Mesendoderm (in vitro differentiated cells): ENCODE measurements around the gene CDC14B.

Experiments
- DNase-seq: peaks from one replicate; pipeline ENCODE4 v3.0.0; 2013
- H2AK5ac ChIP-seq: 2 replicates; pipeline ENCODE4 v1.6.1; 2013; ENCODE audit warnings: low read length, inconsistent platforms
- H2BK120ac ChIP-seq: 2 replicates; pipeline ENCODE4 v1.6.1; 2013; ENCODE audit warnings: low read depth, mild to moderate bottlenecking, low read length, moderate library complexity, mixed read lengths
- H2BK15ac ChIP-seq: replicated peaks from 2 replicates; pipeline ENCODE4 v1.6.1; 2013; ENCODE audit warnings: low read depth, mild to moderate bottlenecking, moderate library complexity
- H2BK5ac ChIP-seq: 2 replicates; pipeline ENCODE4 v1.6.1; 2013; ENCODE audit warnings: low read length, inconsistent platforms
- H3K18ac ChIP-seq: 2 replicates; pipeline ENCODE4 v1.6.1; 2013; ENCODE audit warnings: mild to moderate bottlenecking, low read length, mixed read lengths
- H3K23ac ChIP-seq: one replicate; pipeline ENCODE4 v1.6.1; 2013; ENCODE audit warnings: low read length
- H3K27ac ChIP-seq: 2 replicates; pipeline ENCODE4 v1.5.1; 2013; ENCODE audit warnings: low read depth, mild to moderate bottlenecking, inconsistent platforms, low read length, moderate library complexity
- H3K27me3 ChIP-seq: 2 replicates; pipeline ENCODE4 v1.6.1; 2013; ENCODE audit warnings: low read length, control low read depth, mild to moderate bottlenecking, inconsistent platforms; ENCODE audit not compliant: insufficient read depth, poor library complexity
- H3K36me3 ChIP-seq: 2 replicates; pipeline ENCODE4 v1.6.1; 2013; ENCODE audit warnings: low read length, inconsistent platforms; ENCODE audit not compliant: control insufficient read depth, insufficient read depth
- H3K4ac ChIP-seq: one replicate; pipeline ENCODE4 v1.6.1; 2013; ENCODE audit warnings: low read depth, mild to moderate bottlenecking, low read length, moderate library complexity
- H3K4me1 ChIP-seq: 2 replicates; pipeline ENCODE4 v1.6.1; 2013; ENCODE audit warnings: low read depth, low read length, inconsistent platforms; ENCODE audit not compliant: control insufficient read depth
- H3K4me2 ChIP-seq: 2 replicates; pipeline ENCODE4 v1.6.1; 2013; ENCODE audit warnings: low read length
- H3K4me3 ChIP-seq: 2 replicates; pipeline ENCODE4 v1.5.1; 2013; ENCODE audit warnings: mild to moderate bottlenecking, low read length
- H3K56ac ChIP-seq: one replicate; pipeline ENCODE4 v1.6.1; 2013; ENCODE audit warnings: low read length
- H3K79me1 ChIP-seq: 2 replicates; pipeline ENCODE4 v1.6.1; 2013; ENCODE audit warnings: low read length, inconsistent platforms
- H3K79me2 ChIP-seq: 2 replicates; pipeline ENCODE4 v1.6.1; 2013; ENCODE audit warnings: mild to moderate bottlenecking, low read length; ENCODE audit not compliant: control insufficient read depth, insufficient read depth
- H3K9ac ChIP-seq: 2 replicates; pipeline ENCODE4 v1.6.1; 2013; ENCODE audit warnings: low read length, inconsistent platforms
- H4K5ac ChIP-seq: one replicate; pipeline ENCODE4 v1.6.1; 2013; ENCODE audit warnings: low read length
- H4K8ac ChIP-seq: one replicate; pipeline ENCODE4 v1.6.1; 2013; ENCODE audit warnings: low read depth, mild to moderate bottlenecking, control low read depth, low read length, moderate library complexity
- WGBS: extraction: QIAGEN DNeasy Blood & Tissue Kit; methylation state at CpG from one replicate; pipeline ENCODE4 v1.1.7; 2013; ENCODE audit warnings: low lambda C conversion rate, missing lambda C conversion rate; ENCODE audit not compliant: insufficient coverage; ENCODE audit errors: extremely low coverage; 5-methylcytosine and 5-hydroxymethylcytosine counted together

CDC14B gene

DNA sequence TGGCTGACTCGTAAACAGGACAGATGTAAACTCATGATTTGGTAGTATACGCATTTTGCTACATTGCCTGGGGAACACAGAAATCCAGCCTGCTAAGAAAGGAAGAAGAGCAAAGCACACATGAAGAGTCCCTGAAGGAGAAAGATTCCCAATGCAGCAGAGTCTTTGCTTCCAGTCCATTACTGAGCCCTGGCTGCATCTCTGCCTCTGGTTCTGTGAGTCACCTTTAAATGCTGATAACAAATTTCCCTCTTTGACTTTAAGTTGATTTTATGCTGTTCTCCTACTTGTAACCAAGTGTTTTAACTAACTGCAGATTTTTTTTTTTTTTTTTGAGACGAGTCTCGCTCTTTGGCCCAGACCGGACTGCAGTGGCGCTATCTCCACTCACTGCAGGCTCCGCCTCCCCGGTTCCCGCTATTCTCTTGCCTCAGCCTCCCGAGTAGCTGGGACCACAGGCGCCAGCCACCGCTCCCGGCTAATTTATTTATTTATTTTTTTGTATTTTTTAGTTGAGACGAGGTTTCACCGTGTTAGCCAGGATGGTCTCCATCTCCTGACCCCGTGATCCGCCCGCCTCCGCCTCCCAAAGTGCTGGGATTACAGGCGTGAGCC, 44.0 kb upstream of the CDC14B start:
- Histone ChIP-seq H3K79me2 (no peaks in the 10 kb centered on the region), H3K4me1 (no peaks in the 10 kb centered on the region), H3K18ac (no peak overlapping the region), H4K8ac (no peak overlapping the region), H3K9ac (no peak overlapping the region), H3K4ac (no peak overlapping the region), H2BK15ac (no peak overlapping the region), H3K36me3 (no peaks in the 10 kb centered on the region), H3K4me2 (no peak overlapping the region), H2AK5ac (no peak overlapping the region), H3K79me1 (no peaks in the 10 kb centered on the region), H2BK120ac (no peak overlapping the region), H3K27me3 (no peaks in the 10 kb centered on the region), H3K56ac (no peak overlapping the region), H3K4me3 (no peak overlapping the region), H2BK5ac (no peak overlapping the region), H3K27ac (no peak overlapping the region), H3K23ac (no peak overlapping the region), H4K5ac (no peak overlapping the region)
- DNase-seq, result no peak
- WGBS, result no CpG with 5 or more reads among the region's 20 CpGs

DNA sequence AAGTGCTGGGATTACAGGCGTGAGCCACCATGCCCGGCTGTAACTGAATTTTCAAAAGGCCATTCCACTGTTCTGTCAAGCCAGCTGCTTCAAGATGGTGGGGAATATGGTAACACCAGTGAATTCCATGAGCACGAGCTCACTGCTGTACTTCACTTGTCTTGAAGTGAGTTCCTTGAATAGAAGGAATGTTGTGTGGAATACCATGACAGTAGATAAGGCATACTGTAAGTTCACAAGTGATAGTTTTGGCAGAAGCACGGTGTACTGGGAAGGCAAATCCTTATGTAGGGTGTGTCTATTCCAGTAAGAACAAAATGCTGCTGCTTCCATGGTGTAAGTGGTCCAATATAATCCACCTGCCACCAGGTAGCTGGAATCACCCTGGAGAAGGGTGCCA, 42.1 kb upstream of the CDC14B start:
- H3K56ac ChIP-seq, result no peak overlapping the region
- H3K27ac ChIP-seq, result no peak overlapping the region
- H3K4me1 ChIP-seq, result no peaks in the 10 kb centered on the region
- H2BK15ac ChIP-seq, result no peak overlapping the region
- no peak overlapping the region for H2AK5ac ChIP-seq
- H4K5ac ChIP-seq, result no peak overlapping the region
- H3K36me3 ChIP-seq, result no peaks in the 10 kb centered on the region
- H3K4ac ChIP-seq, result no peak overlapping the region
- H3K4me3 ChIP-seq, result no peak overlapping the region
- no peak overlapping the region for H3K18ac ChIP-seq
- no CpG with 5 or more reads among the region's 4 CpGs for WGBS
- H3K79me1 ChIP-seq, result no peaks in the 10 kb centered on the region
- DNase-seq, result peak; percentile 93
- no peak overlapping the region for H2BK120ac ChIP-seq
- H2BK5ac ChIP-seq, result no peak overlapping the region
- H3K79me2 ChIP-seq, result no peaks in the 10 kb centered on the region
- H3K23ac ChIP-seq, result no peak overlapping the region
- H3K4me2 ChIP-seq, result no peak overlapping the region
- H3K27me3 ChIP-seq, result no peaks in the 10 kb centered on the region
- no peak overlapping the region for H3K9ac ChIP-seq
- no peak overlapping the region for H4K8ac ChIP-seq

DNA sequence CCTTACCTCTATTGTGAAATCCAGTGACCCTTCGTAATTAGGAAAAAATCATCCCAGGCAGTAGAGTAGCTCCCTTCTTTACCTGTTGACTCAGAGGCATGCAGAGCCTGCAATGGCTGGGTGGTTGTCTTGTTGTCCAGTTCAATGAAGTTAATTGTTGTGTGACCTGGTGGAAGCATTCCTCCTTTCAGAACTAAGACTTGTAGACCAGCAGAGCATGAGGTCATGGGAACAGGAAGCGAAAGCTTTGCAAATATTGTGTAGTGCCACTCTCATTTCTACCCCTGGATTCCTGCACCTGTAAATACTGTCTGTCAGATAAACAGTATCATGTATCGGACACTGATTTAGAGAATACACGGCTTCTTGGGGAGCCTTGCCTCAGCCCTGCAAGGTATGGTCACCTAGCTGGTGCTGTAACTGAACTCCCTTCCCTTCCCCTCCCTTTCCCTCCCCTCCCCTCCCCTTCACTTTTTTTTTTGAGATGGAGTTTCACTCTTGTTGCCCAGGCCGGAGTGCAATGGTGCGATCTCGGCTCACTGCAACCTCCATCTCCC, 41.1 kb upstream of the CDC14B start:
- WGBS, result no CpG with 5 or more reads among the region's 7 CpGs
- H2BK15ac ChIP-seq, result no peak overlapping the region

DNA sequence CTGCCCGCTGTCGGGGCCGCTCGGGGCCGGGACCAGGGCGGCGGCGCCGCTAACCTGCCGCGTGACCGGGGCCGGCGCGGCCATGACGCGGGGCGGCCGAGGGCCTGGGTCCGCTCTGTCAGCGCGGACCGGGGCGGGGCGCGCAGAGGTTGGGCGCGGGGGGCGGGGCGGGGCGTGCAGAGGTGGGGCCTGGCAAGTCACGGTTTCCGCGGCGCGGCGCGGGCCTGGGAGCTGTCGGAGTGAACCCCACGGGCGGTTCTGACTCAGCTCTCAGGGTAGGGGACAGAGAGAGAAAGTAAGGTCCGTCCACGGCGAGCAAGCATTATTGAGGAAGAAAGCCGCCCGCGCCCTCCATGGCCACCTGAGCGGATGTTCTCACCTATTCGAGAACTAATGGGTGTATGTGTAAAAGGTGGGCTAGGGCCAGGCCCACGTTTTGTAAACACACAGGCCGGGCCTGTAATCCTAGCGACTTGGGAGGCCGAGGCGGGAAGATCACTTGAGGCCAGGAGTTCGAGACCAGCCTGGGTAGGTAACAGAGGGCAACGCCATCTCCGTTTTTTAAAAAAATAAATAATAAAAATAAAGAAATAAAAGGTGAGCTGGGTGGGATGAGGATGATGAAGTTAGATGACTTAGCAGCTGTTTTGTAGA, 35.7 kb upstream of the CDC14B start, which contains the start of gene PRXL2C:
PRXL2C (minus strand) TSS at position 120 of the 654 bp plus-strand sequence; CDS start at position 84, 36 bp downstream.
- no peak within 1 kb of the TSS for H2BK120ac ChIP-seq
- H2BK5ac ChIP-seq, result no peak within 1 kb of the TSS
- H3K79me1 ChIP-seq, result no peaks in the 10 kb centered on the region
- peak within 1 kb of the TSS; percentile 86 for H3K56ac ChIP-seq
- H3K36me3 ChIP-seq, result no peaks in the 10 kb centered on the region
- no peak within 1 kb of the TSS for H3K23ac ChIP-seq
- no peaks in the 10 kb centered on the region for H3K4me1 ChIP-seq
- no peak within 1 kb of the TSS for H4K5ac ChIP-seq
- H3K79me2 ChIP-seq, result no peaks in the 10 kb centered on the region
- H3K4me3 ChIP-seq, result peak within 1 kb of the TSS; percentile 81
- peak within 1 kb of the TSS; percentile 83 for H3K4me2 ChIP-seq
- H3K18ac ChIP-seq, result peak within 1 kb of the TSS; percentile 61
- peak; percentile 70 for DNase-seq
- H2AK5ac ChIP-seq, result no peak within 1 kb of the TSS
- H2BK15ac ChIP-seq, result no peak within 1 kb of the TSS
- H3K4ac ChIP-seq, result no peak within 1 kb of the TSS
- peak within 1 kb of the TSS; percentile 43 for H3K27ac ChIP-seq
- H3K27me3 ChIP-seq, result no peaks in the 10 kb centered on the region
- peak within 1 kb of the TSS; percentile 81 for H3K9ac ChIP-seq
- WGBS, result no CpG with 5 or more reads among the region's 57 CpGs
- no peak within 1 kb of the TSS for H4K8ac ChIP-seq

More for the DNA sequence above, 41.1 kb upstream of the CDC14B start:
- H4K8ac ChIP-seq, result no peak overlapping the region
- H3K79me1 ChIP-seq, result no peaks in the 10 kb centered on the region
- no peak overlapping the region for H3K4me3 ChIP-seq
- H3K18ac ChIP-seq, result no peak overlapping the region
- H3K23ac ChIP-seq, result no peak overlapping the region
- no peak overlapping the region for H3K56ac ChIP-seq
- H3K36me3 ChIP-seq, result no peaks in the 10 kb centered on the region
- H2BK120ac ChIP-seq, result no peak overlapping the region
- no peaks in the 10 kb centered on the region for H3K79me2 ChIP-seq
- no peak overlapping the region for H3K4ac ChIP-seq
- H3K9ac ChIP-seq, result no peak overlapping the region
- H3K27me3 ChIP-seq, result no peaks in the 10 kb centered on the region
- H4K5ac ChIP-seq, result no peak overlapping the region
- no peaks in the 10 kb centered on the region for H3K4me1 ChIP-seq
- no peak overlapping the region for H2AK5ac ChIP-seq
- no peak overlapping the region for H2BK5ac ChIP-seq
- no peak overlapping the region for H3K27ac ChIP-seq
- no peak for DNase-seq
- no peak overlapping the region for H3K4me2 ChIP-seq

DNA sequence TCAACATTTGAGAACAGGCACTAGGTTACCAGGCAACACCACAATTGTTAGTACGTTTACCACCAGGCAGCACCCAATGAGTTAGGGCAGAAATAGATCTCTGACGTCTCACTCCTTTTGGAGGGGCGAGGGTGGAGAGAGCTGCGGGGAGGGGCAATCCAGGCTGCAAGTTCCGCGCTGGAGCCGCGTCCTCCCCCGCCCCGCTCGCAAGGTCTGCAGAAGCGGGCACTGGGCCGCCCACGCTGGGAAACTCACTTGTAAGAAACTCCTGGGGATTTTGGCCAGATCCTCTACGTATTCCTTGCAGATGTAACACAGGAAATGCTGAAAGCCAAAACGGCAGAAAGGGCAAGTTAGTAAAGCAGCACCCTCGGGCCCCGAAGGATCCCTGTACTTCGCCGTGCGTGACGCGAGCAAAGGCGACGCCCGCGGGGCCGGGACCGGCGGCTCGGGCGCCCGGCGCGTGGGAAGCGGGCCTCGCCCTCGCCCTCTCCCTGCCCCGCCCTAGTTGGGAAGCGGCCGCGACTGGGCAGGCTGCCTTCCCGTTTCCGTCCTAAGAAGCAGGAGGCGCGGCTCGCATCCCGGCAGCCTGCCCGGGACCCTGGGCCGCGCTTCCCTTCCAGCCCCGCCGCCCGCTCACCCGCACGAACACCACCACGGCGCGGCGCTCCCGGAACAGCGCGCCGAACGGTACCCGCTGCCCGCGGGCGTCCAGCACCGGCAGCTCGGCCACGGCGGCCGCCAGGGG, 35.0 kb upstream of the CDC14B start:
- H3K36me3 ChIP-seq, result no peaks in the 10 kb centered on the region
- H2BK120ac ChIP-seq, result no peak overlapping the region
- no peak overlapping the region for H3K4ac ChIP-seq
- no peak overlapping the region for H3K23ac ChIP-seq
- no peaks in the 10 kb centered on the region for H3K79me2 ChIP-seq
- H4K8ac ChIP-seq, result no peak overlapping the region
- peak overlapping the region; percentile 67 for H3K4me3 ChIP-seq
- peak; percentile 94 for DNase-seq
- no CpG with 5 or more reads among the region's 74 CpGs for WGBS
- H3K9ac ChIP-seq, result peak overlapping the region; percentile 81
- peak overlapping the region; percentile 61 for H3K18ac ChIP-seq
- H2BK5ac ChIP-seq, result no peak overlapping the region
- peak overlapping the region; percentile 43 for H3K27ac ChIP-seq
- H3K79me1 ChIP-seq, result no peaks in the 10 kb centered on the region
- H3K56ac ChIP-seq, result peak overlapping the region; percentile 85
- no peaks in the 10 kb centered on the region for H3K27me3 ChIP-seq
- no peak overlapping the region for H2BK15ac ChIP-seq
- no peak overlapping the region for H4K5ac ChIP-seq
- H3K4me1 ChIP-seq, result no peaks in the 10 kb centered on the region
- H3K4me2 ChIP-seq, result peak overlapping the region; percentile 83
- no peak overlapping the region for H2AK5ac ChIP-seq
